Small intestine (tissue), 7 donors: Measurements from ENCODE around the gene RCOR3. TPM values are rescaled to one million over a fixed set of nuclear protein-coding genes. Genes with fewer than 3 reads are reported as not detected.
"Not testable (repeated sequence)": the region's sequence is repeated elsewhere in the genome, so short reads cannot be mapped to it uniquely, and the experiment has no call there.

Experiments used
- DNase-seq, 2 donors: peaks; one replicate each; pipeline versions ENCODE4 v3.0.0 to v3.0.0-alpha.2; 2013
- FAIRE-seq: peaks from 2 replicates; lab custom pipeline; 2012; peaks lifted over from hg19 to GRCh38; lab: Jason Lieb, UNC
- H3K27ac ChIP-seq, 3 donors: one replicate each; pipeline ENCODE4 v1.5.1; 2013; ENCODE audit warnings: low read length in 2 of 3, mild to moderate bottlenecking in 2 of 3, control low read depth in 1 of 3, inconsistent platforms in 1 of 3, low read depth in 1 of 3, moderate library complexity in 1 of 3
- H3K27me3 ChIP-seq, 3 donors: one replicate each; pipeline ENCODE4 v1.6.1; 2013; ENCODE audit warnings: low read length in 3 of 3, inconsistent platforms in 1 of 3; ENCODE audit not compliant: control insufficient read depth in 3 of 3, insufficient read depth in 3 of 3
- H3K36me3 ChIP-seq, 3 donors: one replicate each; pipeline ENCODE4 v1.6.1; 2013; ENCODE audit warnings: low read length in 3 of 3, inconsistent platforms in 1 of 3, low read depth in 1 of 3, mild to moderate bottlenecking in 1 of 3, moderate library complexity in 1 of 3; ENCODE audit not compliant: control insufficient read depth in 3 of 3, insufficient read depth in 2 of 3
- H3K4me1 ChIP-seq, 3 donors: one replicate each; pipeline ENCODE4 v1.6.1; 2013; ENCODE audit warnings: low read length in 2 of 3, inconsistent platforms in 1 of 3, low read depth in 1 of 3, mild to moderate bottlenecking in 1 of 3, moderate library complexity in 1 of 3; ENCODE audit not compliant: control insufficient read depth in 3 of 3, insufficient read depth in 2 of 3
- H3K4me3 ChIP-seq, 3 donors: one replicate each; pipeline ENCODE4 v1.5.1; 2013; ENCODE audit warnings: low read length in 3 of 3, control low read depth in 1 of 3, inconsistent platforms in 1 of 3, low read depth in 1 of 3, mild to moderate bottlenecking in 1 of 3, moderate library complexity in 1 of 3
- H3K9me3 ChIP-seq, 2 donors: one replicate each; pipeline ENCODE4 v1.6.1; 2013; ENCODE audit warnings: low read depth in 1 of 2, low read length in 1 of 2; ENCODE audit not compliant: control insufficient read depth in 2 of 2, insufficient read depth in 1 of 2
- WGBS, 3 donors: extraction: QIAGEN DNeasy Blood & Tissue Kit; methylation state at CpG; one replicate each; pipeline ENCODE4 v1.1.7; 2013; 5-methylcytosine and 5-hydroxymethylcytosine counted together
- polyA plus RNA-seq, 4 donors: library from polyadenylated mRNA; stranded (reverse) in 3 of 4; unstranded in 1 of 4; fragments of 200-250 nt in 3 of 4; fragments of 120-200 nt in 1 of 4; gene quantifications; one replicate each; pipeline versions ENCODE4 v1.2.1 to v1.2.3, GENCODE V29; 2013
- donor health status: healthy with polysubstance abuse.
- donor health status: control.
- donor health status: control.
- donor health status: Bipolar disorder and iron deficiency.
- donor health status: healthy.

The RCOR3 gene
- polyA plus RNA-seq, 4 donors, result 17.8 to 66.4 (median 30.3) TPM

GRCh38 chr1:211228573-211229364, 30.4 kb upstream of the RCOR3 start:
- 74 to 78% (median 74%) methylated on average over 13 of the region's 13 CpGs for WGBS, 3 donors
- not testable (repeated sequence) for H3K27ac ChIP-seq, DNase-seq, H3K36me3 ChIP-seq, FAIRE-seq, H3K27me3 ChIP-seq, H3K4me3 ChIP-seq, H3K9me3 ChIP-seq, H3K4me1 ChIP-seq

DNA sequence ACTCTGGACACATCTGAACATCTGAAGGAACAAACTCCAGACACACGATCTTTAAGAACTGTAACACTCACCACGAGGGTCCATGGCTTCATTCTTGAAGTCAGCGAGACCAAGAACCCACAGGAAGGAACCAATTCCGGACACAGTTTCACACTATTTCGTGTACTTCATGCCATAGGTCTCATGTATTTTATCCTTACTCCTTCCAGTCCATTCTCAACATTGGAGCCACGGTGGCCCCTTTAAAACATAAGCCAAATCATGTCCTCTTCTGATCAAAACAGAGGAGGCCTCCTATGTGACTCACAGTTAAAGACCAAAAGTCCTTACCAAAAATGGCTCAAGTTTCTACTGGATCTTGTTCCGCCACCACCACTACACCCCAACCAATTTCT, 29.8 kb upstream of the RCOR3 start:
- FAIRE-seq, result no peak
- 71 to 87% (median 71%) methylated on average over 7 of the region's 7 CpGs for WGBS, 3 donors
- DNase-seq, result no peak
- H3K27me3 ChIP-seq, result no peaks in the 10 kb centered on the region
- no peak overlapping the region for H3K27ac ChIP-seq
- no peaks in the 10 kb centered on the region for H3K9me3 ChIP-seq
- no peaks in the 10 kb centered on the region for H3K4me1 ChIP-seq
- H3K4me3 ChIP-seq, result no peak overlapping the region
- no peaks in the 10 kb centered on the region for H3K36me3 ChIP-seq

GRCh38 chr1:211231873-211232272, 27.3 kb upstream of the RCOR3 start:
- Histone ChIP-seq H3K4me3 (no peak overlapping the region), H3K27ac (no peak overlapping the region), H3K9me3 (no peaks in the 10 kb centered on the region), H3K27me3 (no peaks in the 10 kb centered on the region), H3K4me1 (no peaks in the 10 kb centered on the region), H3K36me3 (no peaks in the 10 kb centered on the region)
- FAIRE-seq (no peak), DNase-seq (no peak)
- WGBS, 3 donors, result 53 to 56% (median 56%) methylated on average over 1 of the region's 1 CpG

DNA sequence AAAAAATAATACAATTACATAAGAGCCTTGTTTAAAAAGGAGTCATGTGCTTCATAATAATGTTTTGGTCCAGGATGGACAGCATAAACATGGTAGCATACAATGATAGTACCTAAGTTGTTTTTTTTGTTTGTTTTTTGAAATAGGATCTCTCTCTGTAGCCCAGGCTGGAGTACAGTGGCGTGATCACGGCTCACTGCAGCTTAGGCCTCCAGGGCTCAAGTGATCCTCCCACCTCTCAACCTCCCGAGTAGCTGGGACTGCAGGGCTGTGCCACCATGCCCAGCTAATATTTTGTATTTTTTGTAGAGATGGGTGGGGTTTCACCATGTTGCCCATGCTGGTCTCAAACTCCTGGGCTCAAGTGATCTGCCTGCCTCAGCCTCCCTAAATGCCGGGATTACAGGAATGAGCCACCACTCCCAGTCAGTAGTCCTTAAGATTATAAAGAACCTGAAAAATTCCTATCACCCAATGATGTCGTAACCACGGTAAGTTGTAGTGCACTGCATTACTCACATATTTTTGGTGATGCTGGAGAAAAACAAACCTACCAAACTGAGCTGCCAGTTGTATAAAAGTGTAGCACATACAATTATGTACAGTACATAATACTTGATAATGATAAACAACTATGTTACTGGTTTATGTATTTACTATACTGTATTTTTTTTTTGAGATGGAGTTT, 22.4 kb upstream of the RCOR3 start:
- Histone ChIP-seq H3K4me1 (no peaks in the 10 kb centered on the region), H3K9me3 (no peaks in the 10 kb centered on the region), H3K27me3 (no peaks in the 10 kb centered on the region), H3K4me3 (no peak overlapping the region), H3K27ac (no peak overlapping the region), H3K36me3 (no peaks in the 10 kb centered on the region)
- no peak for DNase-seq
- no peak for FAIRE-seq
- WGBS, 3 donors, result 88 to 89% (median 89%) methylated on average over 6 of the region's 6 CpGs

DNA sequence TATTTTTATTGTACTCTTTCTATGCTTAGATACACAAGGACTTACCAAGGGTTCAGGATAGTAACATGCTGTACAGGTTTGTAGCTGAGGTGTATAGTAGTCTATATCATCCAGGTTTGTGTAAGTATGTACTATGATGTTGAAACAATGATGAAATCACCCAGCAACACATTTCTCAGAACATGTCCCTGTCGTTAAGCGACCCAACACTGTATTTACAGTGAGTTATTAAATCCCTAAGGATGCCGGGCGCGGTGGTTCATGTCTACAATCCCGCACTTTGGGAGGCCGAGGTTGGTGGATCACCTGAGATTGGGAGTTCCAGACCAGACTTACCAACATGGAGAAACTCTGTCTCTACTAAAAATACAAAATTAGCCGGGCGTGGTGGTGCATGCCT, 21.6 kb upstream of the RCOR3 start:
- Histone ChIP-seq H3K27me3 (no peaks in the 10 kb centered on the region), H3K4me3 (no peak overlapping the region), H3K9me3 (peaks cover 0 to 3% of the 10 kb centered on the region in 2 donors), H3K4me1 (no peaks in the 10 kb centered on the region), H3K27ac (no peak overlapping the region), H3K36me3 (no peaks in the 10 kb centered on the region)
- no peak for DNase-seq
- FAIRE-seq, result no peak
- WGBS, 3 donors, result 94 to 98% (median 97%) methylated on average over 9 of the region's 9 CpGs

DNA sequence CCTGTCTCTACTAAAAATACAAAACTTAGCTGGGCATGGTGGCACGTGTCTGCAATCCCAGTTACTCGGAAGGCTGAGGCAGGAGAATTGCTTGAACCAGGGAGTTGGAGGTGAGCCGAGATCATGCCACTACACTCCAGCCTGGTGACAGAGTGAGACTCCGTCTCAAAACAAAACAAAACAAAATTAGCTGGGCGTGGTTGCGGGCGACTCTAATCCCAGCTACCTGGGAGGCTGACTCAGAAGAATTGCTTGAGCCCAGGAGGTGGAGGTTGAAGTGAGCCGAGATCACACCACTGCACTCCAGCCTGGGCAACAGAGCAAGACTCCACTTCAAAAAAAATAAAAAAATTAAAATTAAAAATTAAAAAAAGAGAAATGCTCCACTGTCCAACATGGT, 18.6 kb upstream of the RCOR3 start:
- H3K27me3 ChIP-seq, H3K36me3 ChIP-seq, H3K4me3 ChIP-seq, DNase-seq, H3K4me1 ChIP-seq, H3K27ac ChIP-seq, H3K9me3 ChIP-seq, FAIRE-seq: not testable (repeated sequence)
- WGBS, 3 donors, result 94 to 95% (median 94%) methylated on average over 8 of the region's 8 CpGs

DNA sequence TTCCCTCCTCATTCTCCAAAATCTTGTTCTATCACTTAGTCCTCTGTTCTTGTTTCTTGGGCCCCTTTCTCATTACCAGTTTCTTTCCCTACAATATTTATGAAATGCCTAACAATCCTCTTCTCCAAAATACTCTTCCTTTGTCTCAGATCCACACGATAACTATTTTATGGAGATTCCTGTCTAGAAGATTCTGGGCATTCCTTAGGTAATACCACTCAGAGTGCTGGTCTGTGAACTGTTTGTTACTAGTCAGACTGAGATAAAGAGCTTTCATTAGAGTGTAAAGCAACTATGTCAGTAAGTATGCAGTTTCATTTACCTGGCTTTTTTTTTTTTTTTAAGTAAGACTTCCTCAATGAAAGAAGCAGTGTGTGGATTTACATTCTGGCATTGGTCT, 18.1 kb upstream of the RCOR3 start:
- no peak for FAIRE-seq
- Histone ChIP-seq H3K36me3 (no peaks in the 10 kb centered on the region), H3K27ac (no peak overlapping the region), H3K4me3 (no peak overlapping the region), H3K27me3 (no peaks in the 10 kb centered on the region), H3K9me3 (peaks cover 0 to 3% of the 10 kb centered on the region in 2 donors), H3K4me1 (no peaks in the 10 kb centered on the region)
- DNase-seq, result no peak
- WGBS, 3 donors, result 96 to 97% (median 96%) methylated on average over 1 of the region's 1 CpG

- DNase-seq, H3K9me3 ChIP-seq, H3K4me3 ChIP-seq, H3K27ac ChIP-seq, H3K27me3 ChIP-seq, H3K4me1 ChIP-seq, FAIRE-seq, H3K36me3 ChIP-seq: not testable (repeated sequence)
- WGBS, 3 donors, result 92 to 98% (median 96%) methylated on average over 5 of the region's 5 CpGs
Measured at GRCh38 chr1:211243639-211244038, 15.5 kb upstream of the RCOR3 start.
